GM23338 (cell line): ENCODE data around the gene MYO5B. TPM values are rescaled to one million over a fixed set of nuclear protein-coding genes. Genes with fewer than 3 reads are reported as not detected.

ENCODE experiments used
- ATAC-seq: fragments of 200-7000 bp; cut with Tn5 transposase; 3 replicates; pipeline ENCODE4 v1.9.1; 2020
- DNase-seq: peaks from one replicate; pipeline ENCODE4 v3.0.0-alpha.2; 2015; ENCODE audit warnings: low spot score
- H2AFZ ChIP-seq: fragments of 200-600 bp; sonication (generic); 2 replicates; pipeline ENCODE4 v1.8.0; 2016; ENCODE audit warnings: antibody characterized with exemption, mild to moderate bottlenecking, moderate library complexity
- H3F3A ChIP-seq: fragments of 200-600 bp; sonication (generic); replicated peaks from 2 replicates; pipeline ENCODE4 v1.8.0; 2017; ENCODE audit warnings: antibody characterized with exemption, mixed run types, low read depth
- H3K27ac ChIP-seq: fragments of 200-600 bp; sonication (generic); 2 replicates; pipeline ENCODE4 v1.6.1; 2016; ENCODE audit warnings: low read depth
- H3K27me3 ChIP-seq: fragments of 200-600 bp; sonication (generic); 2 replicates; pipeline ENCODE4 v1.8.0; 2016; ENCODE audit warnings: mild to moderate bottlenecking, mixed run types, moderate library complexity; ENCODE audit not compliant: insufficient read depth
- H3K36me3 ChIP-seq: fragments of 200-600 bp; sonication (generic); 2 replicates; pipeline ENCODE4 v1.8.0; 2016; ENCODE audit warnings: mild to moderate bottlenecking; ENCODE audit not compliant: insufficient read depth
- H3K4me1 ChIP-seq: fragments of 200-600 bp; sonication (generic); 2 replicates; pipeline ENCODE4 v1.8.0; 2016; ENCODE audit warnings: mild to moderate bottlenecking, moderate library complexity; ENCODE audit not compliant: insufficient read depth
- H3K4me2 ChIP-seq: fragments of 200-600 bp; sonication (generic); 2 replicates; pipeline ENCODE4 v1.7.1; 2017; ENCODE audit warnings: mixed run types
- H3K4me3 ChIP-seq: fragments of 200-600 bp; sonication (generic); 2 replicates; pipeline ENCODE4 v1.6.1; 2016; ENCODE audit warnings: mixed run types
- H3K79me2 ChIP-seq: fragments of 200-600 bp; sonication (generic); replicated peaks from 2 replicates; pipeline ENCODE4 v1.8.0; 2017; ENCODE audit warnings: mild to moderate bottlenecking; ENCODE audit not compliant: insufficient read depth
- H3K9me2 ChIP-seq: fragments of 200-600 bp; sonication (generic); 2 replicates; pipeline ENCODE4 v1.8.0; 2017; ENCODE audit not compliant: insufficient read depth
- H4K20me1 ChIP-seq: fragments of 200-600 bp; sonication (generic); replicated peaks from 2 replicates; pipeline ENCODE4 v1.8.0; 2017; ENCODE audit warnings: mild to moderate bottlenecking; ENCODE audit not compliant: insufficient read depth
- H3K27ac Mint-ChIP-seq: 2 replicates; pipeline ENCODE4 v1.8.0; 2020; ENCODE audit warnings: inconsistent platforms, mild to moderate bottlenecking, moderate library complexity, mixed read lengths
- H3K27me3 Mint-ChIP-seq: 3 replicates; pipeline ENCODE4 v1.8.0; 2022; ENCODE audit warnings: low read depth, mild to moderate bottlenecking, moderate library complexity, mixed read lengths, inconsistent platforms; ENCODE audit not compliant: insufficient read depth, poor library complexity
- H3K36me3 Mint-ChIP-seq: 3 replicates; pipeline ENCODE4 v1.8.0; 2021; ENCODE audit warnings: low read depth, mild to moderate bottlenecking, inconsistent platforms, moderate library complexity, mixed read lengths
- H3K4me1 Mint-ChIP-seq: 3 replicates; pipeline ENCODE4 v1.8.0; 2020; ENCODE audit warnings: mild to moderate bottlenecking, inconsistent platforms, mixed read lengths
- H3K4me3 Mint-ChIP-seq: 3 replicates; pipeline ENCODE4 v1.8.0; 2021; ENCODE audit warnings: moderate library complexity, mild to moderate bottlenecking, inconsistent platforms, mixed read lengths
- H3K9me3 Mint-ChIP-seq: 3 replicates; pipeline ENCODE4 v1.8.0; 2020; ENCODE audit warnings: moderate library complexity, mild to moderate bottlenecking, inconsistent platforms, mixed read lengths
- CTCF ChIP-seq, 2 experiments: fragments of 200-600 bp in 1 of 2; sonication (generic) in 1 of 2; conservative IDR thresholded peaks; 2 replicates each; pipeline versions ENCODE4 v1.5.1 to v1.6.1; 2016 to 2017; ENCODE audit warnings: antibody characterized with exemption in 2 of 2, low read depth in 2 of 2, mild to moderate bottlenecking in 2 of 2, moderate library complexity in 1 of 2
- ETS1 ChIP-seq: IDR thresholded peaks from 2 replicates; pipeline ENCODE4 v1.6.1; 2016; ENCODE audit warnings: antibody characterized with exemption
- EZH2 ChIP-seq: fragments of 200-600 bp; sonication (generic); IDR thresholded peaks from one replicate; pipeline ENCODE4 v1.8.0; 2017; ENCODE audit warnings: antibody characterized with exemption, mild to moderate bottlenecking, low read depth; ENCODE audit not compliant: unreplicated experiment
- ZNF114 ChIP-seq: fragments of 250-450 bp; sonication (Bioruptor Pico); IDR thresholded peaks from 2 replicates; pipeline ENCODE4 v1.5.0; 2020; ENCODE audit warnings: mild to moderate bottlenecking, moderate library complexity
- ZNF331 ChIP-seq: fragments of 250-450 bp; sonication (Bioruptor Pico); IDR thresholded peaks from 2 replicates; pipeline ENCODE4 v1.5.0; 2020; ENCODE audit warnings: low read depth, mild to moderate bottlenecking, moderate library complexity
- ZNF462 ChIP-seq: fragments of 250-450 bp; sonication (Bioruptor Pico); IDR thresholded peaks from 2 replicates; pipeline ENCODE4 v1.5.0; 2020; ENCODE audit warnings: mild to moderate bottlenecking, moderate library complexity
- polyA plus RNA-seq: library from polyadenylated mRNA; unstranded; fragments of >200 nt; fragmentation: Nextera tagmentation; extraction: Ambion mirVana; gene quantifications from 2 replicates; pipeline ENCODE4 v1.2.1, GENCODE V29; 2016
- total RNA-seq: library from RNA; depleted of rRNA; stranded (reverse); fragments of >200 nt; shearing (Covaris generic); gene quantifications from 2 replicates; pipeline ENCODE4 v1.2.3, GENCODE V29; 2014

The MYO5B gene
- total and polyA plus RNA-seq, 2 experiments from 2014 or later = 3.2 to 19.1 TPM

- no peak overlapping the region for H3K4me3 ChIP-seq
- H3K27ac Mint-ChIP-seq = no peak overlapping the region
- H3K27me3 Mint-ChIP-seq = no peaks in the 10 kb centered on the region
- no peaks in the 10 kb centered on the region for H3K9me2 ChIP-seq
- H3K4me2 ChIP-seq = no peak overlapping the region
- H3K9me3 Mint-ChIP-seq = no peaks in the 10 kb centered on the region
- H3K79me2 ChIP-seq = no peaks in the 10 kb centered on the region
- H3K27me3 ChIP-seq = no peaks in the 10 kb centered on the region
- H4K20me1 ChIP-seq = no peaks in the 10 kb centered on the region
- no peaks in the 10 kb centered on the region; the same call in 2 of the 3 replicates for H3K36me3 Mint-ChIP-seq
- DNase-seq (peak; percentile 8), ATAC-seq (no peak)
- no peaks in the 10 kb centered on the region for H3K4me1 ChIP-seq
- no peaks in the 10 kb centered on the region for H3K4me1 Mint-ChIP-seq
- H3K36me3 ChIP-seq = no peaks in the 10 kb centered on the region
- TF ChIP-seq ETS1 (no peak), CTCF (conservative IDR thresholded peaks at IDR 0.05; ENCODE audit: low read depth in 2 of 2) (peak; percentile 16 to 20; a peak in 1 of 4 replicates)
- no peak overlapping the region for H3K27ac ChIP-seq
- no peak overlapping the region for H2AFZ ChIP-seq
- H3K4me3 Mint-ChIP-seq = no peak overlapping the region
- H3F3A ChIP-seq = no peaks in the 10 kb centered on the region
Measured at GRCh38 chr18:50057009-50057408, 137.9 kb downstream of the MYO5B start.

GRCh38 chr18:50056185-50056584 is 138.8 kb downstream of the MYO5B start:
- Histone ChIP-seq H3K79me2 (no peaks in the 10 kb centered on the region), H3K36me3 (no peaks in the 10 kb centered on the region), H3K27ac (no peak overlapping the region), H3K4me3 (no peak overlapping the region), H3K4me2 (no peak overlapping the region), H2AFZ (no peak overlapping the region), H3K27me3 (no peaks in the 10 kb centered on the region), H4K20me1 (no peaks in the 10 kb centered on the region), H3K4me1 (no peaks in the 10 kb centered on the region), H3F3A (no peaks in the 10 kb centered on the region), H3K9me2 (no peaks in the 10 kb centered on the region)
- Mint-ChIP-seq H3K36me3 (no peaks in the 10 kb centered on the region; the same call in 2 of the 3 replicates), H3K9me3 (no peaks in the 10 kb centered on the region), H3K27me3 (no peaks in the 10 kb centered on the region), H3K27ac (no peak overlapping the region), H3K4me3 (no peak overlapping the region), H3K4me1 (no peaks in the 10 kb centered on the region)
- ATAC-seq (no peak), DNase-seq (no peak)
- TF ChIP-seq ZNF331 (no peak), ZNF114 (CRISPR knock-in tag) (no peak), EZH2 (no peak), ZNF462 (no peak)
